K562 (cell line): ENCODE data around the gene SYNGR3. TPM values are rescaled to one million over a fixed set of nuclear protein-coding genes. Genes with fewer than 3 reads are reported as not detected.

Experiments
- ATAC-seq: fragments of 200-7000 bp; cut with Tn5 transposase; 3 replicates; pipeline ENCODE4 v1.9.1; 2020; ENCODE audit warnings: moderate library complexity
- BruUV-seq: library from RNA; stranded (reverse); fragments of 400-500 nt; replicated peaks from 2 replicates; lab custom pipeline; 2021; lab: Mats Ljungman, UMichigan
- CTCF ChIA-PET: fragments of 300-600 bp; formaldehyde crosslinking; extraction: SDS; loops from one replicate; lab custom pipeline; 2021; ENCODE audit warnings: low intra/inter-chr PET ratio; lab: Yijun Ruan, JAX
- POLR2A ChIA-PET: fragments of 300-600, 350-650 bp; sonication (Branson Sonifier 250); formaldehyde crosslinking; extraction: SDS; loops from one replicate; lab custom pipeline; 2021; ENCODE audit warnings: antibody characterized with exemption, inconsistent platforms; lab: Yijun Ruan, JAX
- DNase-seq, 4 experiments: peaks; one replicate each; pipeline versions ENCODE4 v3.0.0 to v3.0.0-alpha.2; 2011 to 2018; ENCODE audit warnings: low spot score in 3 of 4, mixed read lengths in 3 of 4; ENCODE audit errors: extremely low read depth in 1 of 4
- FAIRE-seq: peaks from 2 replicates; lab custom pipeline; 2011; peaks lifted over from hg19 to GRCh38; lab: Jason Lieb, UNC
- H2AFZ ChIP-seq: 2 replicates; pipeline ENCODE4 v1.6.0; 2011; ENCODE audit warnings: low read depth, low read length, control low read depth, inconsistent platforms
- H3K27ac ChIP-seq: fragments of 200-600 bp; 3 replicates; pipeline ENCODE4 v1.8.0; 2011; ENCODE audit warnings: low read depth, mild to moderate bottlenecking, control low read depth, inconsistent platforms, low read length, moderate library complexity, mixed read lengths; ENCODE audit errors: extremely low read depth
- H3K27me3 ChIP-seq, 2 experiments: fragments of 300-600 bp in 1 of 2; 2 replicates in 1 of 2; 3 replicates in 1 of 2; pipeline versions ENCODE4 v1.6.0 to v1.8.0; 2011; ENCODE audit warnings: inconsistent platforms in 2 of 2, low read length in 2 of 2, mild to moderate bottlenecking in 1 of 2, mixed read lengths in 1 of 2, moderate library complexity in 1 of 2; ENCODE audit not compliant: control insufficient read depth in 2 of 2, insufficient read depth in 2 of 2
- H3K36me3 ChIP-seq: fragments of 300-600 bp; 3 replicates; pipeline ENCODE4 v1.8.0; 2011; ENCODE audit warnings: mild to moderate bottlenecking, low read length, inconsistent platforms; ENCODE audit not compliant: control insufficient read depth, insufficient read depth
- H3K4me1 ChIP-seq, 2 experiments: fragments of 200-600 bp in 1 of 2; replicated peaks in 1 of 2; 2 replicates in 1 of 2; 3 replicates in 1 of 2; pipeline versions ENCODE4 v1.5.1 to v1.8.0; 2011; ENCODE audit warnings: inconsistent platforms in 2 of 2, low read length in 2 of 2, mild to moderate bottlenecking in 1 of 2, mixed read lengths in 1 of 2, moderate library complexity in 1 of 2; ENCODE audit not compliant: control insufficient read depth in 2 of 2, insufficient read depth in 2 of 2
- H3K4me2 ChIP-seq: 2 replicates; pipeline ENCODE4 v1.6.1; 2011; ENCODE audit warnings: low read length, control low read depth, inconsistent platforms, mixed read lengths; ENCODE audit not compliant: insufficient read depth
- H3K4me3 ChIP-seq: fragments of 200-600 bp; sonication (generic), shearing (Covaris generic); 2 replicates; pipeline ENCODE4 v1.5.1; 2016; ENCODE audit warnings: control low read depth, inconsistent platforms
- H3K79me2 ChIP-seq: fragments of 200-600 bp; 3 replicates; pipeline ENCODE4 v1.8.0; 2011; ENCODE audit warnings: low read length, inconsistent platforms; ENCODE audit not compliant: control insufficient read depth, insufficient read depth
- H3K9ac ChIP-seq, 2 experiments: 2 replicates each; pipeline versions ENCODE4 v1.6.0 to v1.6.1; 2011; ENCODE audit warnings: low read depth in 2 of 2, low read length in 2 of 2, control low read depth in 1 of 2, inconsistent platforms in 1 of 2, mild to moderate bottlenecking in 1 of 2, mixed read lengths in 1 of 2; ENCODE audit not compliant: insufficient read depth in 1 of 2
- H3K9me1 ChIP-seq: one replicate; pipeline ENCODE4 v1.6.0; 2011; ENCODE audit warnings: inconsistent platforms, mild to moderate bottlenecking, low read length, moderate library complexity; ENCODE audit not compliant: control insufficient read depth, insufficient read depth
- H3K9me3 ChIP-seq: replicated peaks from 2 replicates; pipeline ENCODE4 v1.5.1; 2011; ENCODE audit warnings: low read depth, low read length, inconsistent platforms; ENCODE audit not compliant: control insufficient read depth, insufficient read depth
- H4K20me1 ChIP-seq: replicated peaks from 2 replicates; pipeline ENCODE4 v1.6.1; 2011; ENCODE audit warnings: low read length, inconsistent platforms, mixed read lengths; ENCODE audit not compliant: control insufficient read depth, insufficient read depth
- DACH1 ChIP-seq: fragments of 450-650 bp; IDR thresholded peaks from 2 replicates; pipeline ENCODE4 v1.6.1; 2018; ENCODE audit not compliant: partially characterized antibody
- EGR1 ChIP-seq: fragments of 450-650 bp; conservative IDR thresholded peaks from 2 replicates; pipeline ENCODE4 v1.6.1; 2017; ENCODE audit warnings: mild to moderate bottlenecking
- HMGN3 ChIP-seq: IDR thresholded peaks from 2 replicates; pipeline ENCODE4 v1.6.1; 2011; ENCODE audit warnings: borderline replicate concordance, low read depth, mild to moderate bottlenecking, mixed read lengths, low read length; ENCODE audit not compliant: insufficient read length; ENCODE audit errors: extremely low read depth
- IFI16 ChIP-seq: fragments of 250-450 bp; sonication (Bioruptor Pico); IDR thresholded peaks from 2 replicates; pipeline ENCODE4 v2.1.2; 2022; ENCODE audit warnings: mild to moderate bottlenecking, inconsistent platforms
- KDM2B ChIP-seq: fragments of 250-450 bp; sonication (Bioruptor Pico); IDR thresholded peaks from 2 replicates; pipeline ENCODE4 v1.8.0; 2021; ENCODE audit warnings: mild to moderate bottlenecking, moderate library complexity
- MED1 ChIP-seq: sonication (generic); formaldehyde crosslinking; IDR thresholded peaks from 2 replicates; pipeline ENCODE4 v1.8.1; 2023; ENCODE audit warnings: missing genetic modification reagents, borderline replicate concordance
- MTF1 ChIP-seq: fragments of 250-450 bp; sonication (Bioruptor Pico); IDR thresholded peaks from 2 replicates; pipeline ENCODE4 v1.9.0; 2021; ENCODE audit warnings: moderate library complexity, mild to moderate bottlenecking, inconsistent platforms, borderline replicate concordance
- NFIC ChIP-seq: fragments of 450-650 bp; IDR thresholded peaks from 2 replicates; pipeline ENCODE4 v1.6.1; 2017; ENCODE audit warnings: mild to moderate bottlenecking, inconsistent platforms
- RBBP5 ChIP-seq: fragments of 200-600 bp; sonication (generic); IDR thresholded peaks from 2 replicates; pipeline ENCODE4 v1.6.1; 2012; ENCODE audit warnings: borderline replicate concordance, mild to moderate bottlenecking, low read length, control low read depth, inconsistent platforms; ENCODE audit not compliant: insufficient read depth, poor library complexity, severe bottlenecking
- RBM15 ChIP-seq: fragments of 200-400 bp; formaldehyde crosslinking; IDR thresholded peaks from 2 replicates; pipeline ENCODE4 v1.6.1; 2018; ENCODE audit warnings: mild to moderate bottlenecking, low read length, moderate library complexity; ENCODE audit not compliant: insufficient read depth
- RUNX1 ChIP-seq: sonication (generic); IDR thresholded peaks from 2 replicates; pipeline ENCODE4 v1.6.1; 2016; ENCODE audit warnings: antibody characterized with exemption, low read depth
- TAF15 ChIP-seq: fragments of 200-400 bp; formaldehyde crosslinking; IDR thresholded peaks from 2 replicates; pipeline ENCODE4 v1.6.1; 2017; ENCODE audit warnings: mild to moderate bottlenecking, low read depth, low read length, moderate library complexity
- TBP ChIP-seq: optimal IDR thresholded peaks from 2 replicates; pipeline ENCODE3; 2011; ENCODE audit warnings: low read depth, low read length, improper control_type of control experiment
- TRIM28 ChIP-seq: fragments of 450-650 bp; IDR thresholded peaks from 2 replicates; pipeline ENCODE4 v1.6.1; 2017
- ZNF561 ChIP-seq: fragments of 450-650 bp; formaldehyde crosslinking; conservative IDR thresholded peaks from 2 replicates; pipeline ENCODE4 v1.4.0; 2020; ENCODE audit warnings: mild to moderate bottlenecking, moderate library complexity
- ZNF644 ChIP-seq: fragments of 200-800 bp; sonication (Bioruptor generic); IDR thresholded peaks from 2 replicates; pipeline ENCODE4 v1.6.1; 2016; ENCODE audit warnings: low read depth, missing genetic modification characterization, missing compliant biosample characterization
- WGBS: fragments of 100-300 bp; shearing (Covaris generic); methylation state at CpG from one replicate; pipeline ENCODE4 v1.1.6; 2016; ENCODE audit warnings: low coverage, mixed read lengths; ENCODE audit not compliant: insufficient coverage; ENCODE audit errors: missing lambda C conversion rate; 5-methylcytosine and 5-hydroxymethylcytosine counted together
- in situ Hi-C: fragments of 300-500 bp; cut with MboI; formaldehyde crosslinking; loops from 4 replicates; pipeline ENCODE4 v1.15.0; 2018; ENCODE audit warnings: inconsistent platforms, mixed read lengths
- intact Hi-C: fragments of 100-400 bp; cut with micrococcal nuclease; formaldehyde crosslinking; loops from 2 replicates; pipeline ENCODE4 v1.14.2; 2022
- polyA plus RNA-seq, 8 experiments: library from polyadenylated mRNA; depleted of rRNA in 4 of 8; stranded (reverse) in 5 of 8; unstranded in 3 of 8; fragments of >200 nt; fragmentation: Nextera tagmentation in 2 of 8; fragmentation: Illumina TruSeq in 1 of 8; extraction: Ambion mirVana in 2 of 8; extraction: Trizol in 1 of 8; gene quantifications; 2 replicates each; pipeline versions ENCODE4 v1.2.1 to v1.2.3, GENCODE V29; 2011 to 2014; ENCODE audit warnings: inconsistent platforms in 1 of 8, missing spikeins in 1 of 8
- total RNA-seq, 7 experiments: library from RNA; depleted of rRNA in 6 of 7; stranded (reverse); fragments of >200 nt in 6 of 7; fragmentation: Illumina TruSeq in 2 of 7; extraction: Trizol in 2 of 7; gene quantifications; 2 replicates each; pipeline versions ENCODE4 v1.2.1 to v1.2.3, GENCODE V29; 2011 to 2021; ENCODE audit warnings: low replicate concordance in 1 of 7
- TF ChIP-seq, protein P1 (sequence below): IDR thresholded peaks from 2 replicates; pipeline ENCODE4 v1.6.1; 2011; ENCODE audit warnings: borderline replicate concordance, low read depth, mild to moderate bottlenecking, moderate library complexity, low read length; ENCODE audit not compliant: insufficient read depth, poor library complexity, severe bottlenecking
- TF ChIP-seq, protein P2 (sequence below): conservative IDR thresholded peaks from 2 replicates; pipeline ENCODE4 v1.6.1; 2011; ENCODE audit warnings: low read depth, mild to moderate bottlenecking, low read length; ENCODE audit not compliant: control insufficient read depth

Gene SYNGR3
- total and polyA plus RNA-seq, 9 of the 15 experiments (the other 6 are each of a cell fraction or from before 2014, with no cell fraction given), result 3.7 to 69.2 (median 36.3) TPM

DNA sequence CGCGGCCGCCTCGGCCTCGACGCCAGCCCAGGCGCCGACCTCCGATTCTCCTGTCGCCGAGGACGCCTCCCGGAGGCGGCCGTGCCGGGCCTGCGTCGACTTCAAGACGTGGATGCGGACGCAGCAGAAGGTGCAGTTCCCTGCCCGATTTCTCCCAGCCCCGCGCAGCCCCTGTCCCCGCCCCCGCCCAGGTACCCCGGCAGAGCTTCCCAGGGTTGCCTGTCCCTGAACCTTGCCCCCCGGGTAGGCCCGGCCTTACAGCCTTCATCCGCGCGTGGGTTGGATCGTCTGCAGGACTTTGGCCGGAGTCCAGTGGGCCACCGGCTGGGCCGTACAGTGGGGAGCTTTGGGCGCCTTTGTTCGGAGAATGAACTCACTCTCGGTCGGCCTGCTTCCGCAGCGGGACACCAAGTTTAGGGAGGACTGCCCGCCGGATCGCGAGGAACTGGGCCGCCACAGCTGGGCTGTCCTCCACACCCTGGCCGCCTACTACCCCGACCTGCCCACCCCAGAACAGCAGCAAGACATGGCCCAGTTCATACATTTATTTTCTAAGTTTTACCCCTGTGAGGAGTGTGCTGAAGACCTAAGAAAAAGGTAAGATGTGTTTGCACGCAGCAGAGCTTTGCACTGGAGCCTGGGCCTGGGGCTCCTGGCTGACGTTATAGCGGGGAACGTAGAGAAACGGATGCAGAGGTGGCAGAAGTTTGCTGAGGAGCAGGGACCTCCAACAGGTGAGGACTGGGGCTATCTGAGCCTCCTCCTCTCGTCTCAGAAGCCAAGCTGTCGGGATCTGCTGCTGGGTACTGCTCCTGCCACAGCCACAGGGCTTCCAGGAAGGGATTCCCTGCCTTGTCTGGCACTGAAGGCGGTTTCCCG is 5.2 kb upstream of the SYNGR3 start:
- peak overlapping the region; percentile 70 for H3K4me3 ChIP-seq
- H3K4me2 ChIP-seq, result peak overlapping the region; percentile 82
- peak; percentile 65 for FAIRE-seq
- TSS peak; percentile 68 for BruUV-seq
- CTCF ChIA-PET, result interaction anchor here (0.7 kb wide), 1 partner anchor 197 kb away, joined by 3 read pairs; no protein-coding TSS in a partner anchor
- H3K27ac ChIP-seq, result peak overlapping the region; percentile 73
- H3K4me1 ChIP-seq, result peaks cover 6 to 73% of the 10 kb centered on the region in 2 experiments; a peak in 4 of 5 replicates
- H3K79me2 ChIP-seq, result peaks cover 16% of the 10 kb centered on the region
- POLR2A ChIA-PET, result interaction anchor here (0.6 to 10.2 kb wide), 8 partner anchors 8 to 32 kb away, joined by 3 to 103 read pairs (median 4); partner anchors contain the start of genes RNF151, RPS2 and TBL3
- no peaks in the 10 kb centered on the region for H4K20me1 ChIP-seq
- peak; percentile 46 to 72 (median 64) for DNase-seq
- H3K36me3 ChIP-seq, result peaks cover 24% of the 10 kb centered on the region; the same call in 1 of the 3 replicates
- no peaks in the 10 kb centered on the region for H3K27me3 ChIP-seq
- no peaks in the 10 kb centered on the region for H3K9me3 ChIP-seq
- peak overlapping the region; percentile 67 to 98 for H3K9ac ChIP-seq
- intact Hi-C loops, result no loop called here
- ATAC-seq, result peak; percentile 25
- H3K9me1 ChIP-seq, result no peaks in the 10 kb centered on the region
- in situ Hi-C loops, result no loop called here
- peak overlapping the region; percentile 82 for H2AFZ ChIP-seq
- WGBS, result 2% methylated on average over 47 of the region's 58 CpGs
- TF ChIP-seq, protein P1, sequence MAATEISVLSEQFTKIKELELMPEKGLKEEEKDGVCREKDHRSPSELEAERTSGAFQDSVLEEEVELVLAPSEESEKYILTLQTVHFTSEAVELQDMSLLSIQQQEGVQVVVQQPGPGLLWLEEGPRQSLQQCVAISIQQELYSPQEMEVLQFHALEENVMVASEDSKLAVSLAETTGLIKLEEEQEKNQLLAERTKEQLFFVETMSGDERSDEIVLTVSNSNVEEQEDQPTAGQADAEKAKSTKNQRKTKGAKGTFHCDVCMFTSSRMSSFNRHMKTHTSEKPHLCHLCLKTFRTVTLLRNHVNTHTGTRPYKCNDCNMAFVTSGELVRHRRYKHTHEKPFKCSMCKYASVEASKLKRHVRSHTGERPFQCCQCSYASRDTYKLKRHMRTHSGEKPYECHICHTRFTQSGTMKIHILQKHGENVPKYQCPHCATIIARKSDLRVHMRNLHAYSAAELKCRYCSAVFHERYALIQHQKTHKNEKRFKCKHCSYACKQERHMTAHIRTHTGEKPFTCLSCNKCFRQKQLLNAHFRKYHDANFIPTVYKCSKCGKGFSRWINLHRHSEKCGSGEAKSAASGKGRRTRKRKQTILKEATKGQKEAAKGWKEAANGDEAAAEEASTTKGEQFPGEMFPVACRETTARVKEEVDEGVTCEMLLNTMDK, result peak; percentile 16
- TF ChIP-seq RBBP5 (no peak), TBP (peak; percentile 4), KDM2B (CRISPR knock-in tag) (0 out of 2 replicates have a peak, but pooled peaks have one; percentile 11), RUNX1 (peak; percentile 3; the same call in 1 of the 2 replicates), DACH1 (no peak), NFIC (peak; percentile 84), ZNF561 (CRISPR knock-in tag) (no peak), ZNF644 (tag) (0 out of 2 replicates have a peak, but pooled peaks have one; percentile 7), IFI16 (no peak), TRIM28 (no peak), HMGN3 (peak; percentile 37), RBM15 (no peak), EGR1 (peak; percentile 38; the same call in 1 of the 2 replicates), TAF15 (no peak), MED1 (CRISPR knock-in tag) (0 out of 2 replicates have a peak, but pooled peaks have one; percentile 35), MTF1 (CRISPR knock-in tag) (no peak)
- TF ChIP-seq, protein P2, sequence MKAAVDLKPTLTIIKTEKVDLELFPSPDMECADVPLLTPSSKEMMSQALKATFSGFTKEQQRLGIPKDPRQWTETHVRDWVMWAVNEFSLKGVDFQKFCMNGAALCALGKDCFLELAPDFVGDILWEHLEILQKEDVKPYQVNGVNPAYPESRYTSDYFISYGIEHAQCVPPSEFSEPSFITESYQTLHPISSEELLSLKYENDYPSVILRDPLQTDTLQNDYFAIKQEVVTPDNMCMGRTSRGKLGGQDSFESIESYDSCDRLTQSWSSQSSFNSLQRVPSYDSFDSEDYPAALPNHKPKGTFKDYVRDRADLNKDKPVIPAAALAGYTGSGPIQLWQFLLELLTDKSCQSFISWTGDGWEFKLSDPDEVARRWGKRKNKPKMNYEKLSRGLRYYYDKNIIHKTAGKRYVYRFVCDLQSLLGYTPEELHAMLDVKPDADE, result no peak; the same call in 1 of the 2 replicates
